Measurements from ENCODE around the gene POGLUT2. TPM values are rescaled to one million over a fixed set of nuclear protein-coding genes. Genes with fewer than 3 reads are reported as not detected.

The POGLUT2 gene
- total and polyA plus RNA-seq, 10 of the 15 experiments (the other 5 are each of a cell fraction or from before 2014, with no cell fraction given), result 2.9 to 11.3 (median 7.6) TPM

DNA sequence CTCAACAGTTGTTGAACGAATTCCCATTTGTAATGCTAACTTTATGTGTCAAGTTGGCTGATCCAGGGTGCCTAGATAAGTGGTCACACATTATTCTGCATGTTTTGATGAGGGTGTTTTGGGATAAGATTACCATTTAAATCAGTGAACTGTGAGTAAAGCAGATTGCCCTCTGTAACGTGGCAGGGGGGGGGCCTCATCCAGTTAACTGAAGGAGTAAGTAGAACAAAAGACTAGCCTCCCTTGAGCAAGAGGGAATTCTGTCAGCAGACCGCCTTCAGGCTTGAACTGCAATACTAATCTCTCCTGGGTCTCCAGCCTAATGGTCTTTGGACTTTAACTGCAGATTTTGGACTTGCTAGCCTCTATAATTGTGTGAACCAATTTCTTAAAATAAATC is 21.0 kb downstream of the POGLUT2 start:
- ChIA-PET SMC1A (ENCODE audit: uncharacterized antibody, unreplicated experiment) (interaction anchor here (0.6 kb wide), 1 partner anchor 20 kb away, joined by 3 read pairs; no protein-coding TSS in a partner anchor), POLR2A (no interaction called here), CTCF (no interaction called here), RAD21 (ENCODE audit: unreplicated experiment) (no interaction called here)
- no peak overlapping the region for H3K27ac ChIP-seq (ENCODE audit: control insufficient read depth, insufficient read depth)
- no peak overlapping the region for H2AFZ ChIP-seq (ENCODE audit: control insufficient read depth, low read depth, low read length)
- FAIRE-seq, result no peak
- intact Hi-C loops (cut with micrococcal nuclease; ENCODE audit: unreplicated experiment) (no loop called here), in situ Hi-C loops (cut with MboI) (no loop called here)
- no peak overlapping the region for H3K4me2 ChIP-seq (ENCODE audit: control insufficient read depth, insufficient read depth)
- peaks cover 2% of the 10 kb centered on the region; the same call in 2 of the 3 replicates for H3K9me3 ChIP-seq (replicated peaks; ENCODE audit: control insufficient read depth, insufficient read depth, low read length)
- WGBS (ENCODE audit: insufficient coverage, insufficient replicate concordance, low lambda C conversion rate, missing lambda C conversion rate), result 71% methylated on average over 3 of the region's 3 CpGs
- peaks cover 4% of the 10 kb centered on the region; the same call in 1 of the 2 replicates for H3K4me1 ChIP-seq (ENCODE audit: control insufficient read depth, insufficient read depth, low read length)
- BruUV-seq (replicated peaks), result no TSS peak
- TF ChIP-seq CHD1 (IDR thresholded peaks at IDR 0.05; ENCODE audit: low read depth, low read length) (no peak), CHD4 (IDR thresholded peaks at IDR 0.05) (no peak), ZNF384 (IDR thresholded peaks at IDR 0.05; ENCODE audit: borderline replicate concordance, low read depth, low read length) (no peak), FOXM1 (IDR thresholded peaks at IDR 0.05; ENCODE audit: low read depth, low read length) (no peak), BCL11A (IDR thresholded peaks at IDR 0.05; ENCODE audit: low read depth, low read length) (no peak), BMI1 (IDR thresholded peaks at IDR 0.05; ENCODE audit: borderline replicate concordance) (no peak), NBN (IDR thresholded peaks at IDR 0.05) (no peak), CHD2 (IDR thresholded peaks at IDR 0.05; ENCODE audit: borderline replicate concordance, low read depth, low read length) (no peak), MTA3 (IDR thresholded peaks at IDR 0.05; ENCODE audit: borderline replicate concordance, low read length) (no peak), NR2F1 (conservative IDR thresholded peaks at IDR 0.05) (no peak), HDAC6 (IDR thresholded peaks at IDR 0.05; ENCODE audit: unreplicated experiment) (no peak)
- TF ChIP-seq, protein P1, sequence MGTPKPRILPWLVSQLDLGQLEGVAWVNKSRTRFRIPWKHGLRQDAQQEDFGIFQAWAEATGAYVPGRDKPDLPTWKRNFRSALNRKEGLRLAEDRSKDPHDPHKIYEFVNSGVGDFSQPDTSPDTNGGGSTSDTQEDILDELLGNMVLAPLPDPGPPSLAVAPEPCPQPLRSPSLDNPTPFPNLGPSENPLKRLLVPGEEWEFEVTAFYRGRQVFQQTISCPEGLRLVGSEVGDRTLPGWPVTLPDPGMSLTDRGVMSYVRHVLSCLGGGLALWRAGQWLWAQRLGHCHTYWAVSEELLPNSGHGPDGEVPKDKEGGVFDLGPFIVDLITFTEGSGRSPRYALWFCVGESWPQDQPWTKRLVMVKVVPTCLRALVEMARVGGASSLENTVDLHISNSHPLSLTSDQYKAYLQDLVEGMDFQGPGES (IDR thresholded peaks at IDR 0.05), result no peak
- TF ChIP-seq, protein P2, sequence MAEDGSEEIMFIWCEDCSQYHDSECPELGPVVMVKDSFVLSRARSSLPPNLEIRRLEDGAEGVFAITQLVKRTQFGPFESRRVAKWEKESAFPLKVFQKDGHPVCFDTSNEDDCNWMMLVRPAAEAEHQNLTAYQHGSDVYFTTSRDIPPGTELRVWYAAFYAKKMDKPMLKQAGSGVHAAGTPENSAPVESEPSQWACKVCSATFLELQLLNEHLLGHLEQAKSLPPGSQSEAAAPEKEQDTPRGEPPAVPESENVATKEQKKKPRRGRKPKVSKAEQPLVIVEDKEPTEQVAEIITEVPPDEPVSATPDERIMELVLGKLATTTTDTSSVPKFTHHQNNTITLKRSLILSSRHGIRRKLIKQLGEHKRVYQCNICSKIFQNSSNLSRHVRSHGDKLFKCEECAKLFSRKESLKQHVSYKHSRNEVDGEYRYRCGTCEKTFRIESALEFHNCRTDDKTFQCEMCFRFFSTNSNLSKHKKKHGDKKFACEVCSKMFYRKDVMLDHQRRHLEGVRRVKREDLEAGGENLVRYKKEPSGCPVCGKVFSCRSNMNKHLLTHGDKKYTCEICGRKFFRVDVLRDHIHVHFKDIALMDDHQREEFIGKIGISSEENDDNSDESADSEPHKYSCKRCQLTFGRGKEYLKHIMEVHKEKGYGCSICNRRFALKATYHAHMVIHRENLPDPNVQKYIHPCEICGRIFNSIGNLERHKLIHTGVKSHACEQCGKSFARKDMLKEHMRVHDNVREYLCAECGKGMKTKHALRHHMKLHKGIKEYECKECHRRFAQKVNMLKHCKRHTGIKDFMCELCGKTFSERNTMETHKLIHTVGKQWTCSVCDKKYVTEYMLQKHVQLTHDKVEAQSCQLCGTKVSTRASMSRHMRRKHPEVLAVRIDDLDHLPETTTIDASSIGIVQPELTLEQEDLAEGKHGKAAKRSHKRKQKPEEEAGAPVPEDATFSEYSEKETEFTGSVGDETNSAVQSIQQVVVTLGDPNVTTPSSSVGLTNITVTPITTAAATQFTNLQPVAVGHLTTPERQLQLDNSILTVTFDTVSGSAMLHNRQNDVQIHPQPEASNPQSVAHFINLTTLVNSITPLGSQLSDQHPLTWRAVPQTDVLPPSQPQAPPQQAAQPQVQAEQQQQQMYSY (CRISPR knock-in tag; IDR thresholded peaks at IDR 0.05), result no peak
- TF ChIP-seq, protein P3, sequence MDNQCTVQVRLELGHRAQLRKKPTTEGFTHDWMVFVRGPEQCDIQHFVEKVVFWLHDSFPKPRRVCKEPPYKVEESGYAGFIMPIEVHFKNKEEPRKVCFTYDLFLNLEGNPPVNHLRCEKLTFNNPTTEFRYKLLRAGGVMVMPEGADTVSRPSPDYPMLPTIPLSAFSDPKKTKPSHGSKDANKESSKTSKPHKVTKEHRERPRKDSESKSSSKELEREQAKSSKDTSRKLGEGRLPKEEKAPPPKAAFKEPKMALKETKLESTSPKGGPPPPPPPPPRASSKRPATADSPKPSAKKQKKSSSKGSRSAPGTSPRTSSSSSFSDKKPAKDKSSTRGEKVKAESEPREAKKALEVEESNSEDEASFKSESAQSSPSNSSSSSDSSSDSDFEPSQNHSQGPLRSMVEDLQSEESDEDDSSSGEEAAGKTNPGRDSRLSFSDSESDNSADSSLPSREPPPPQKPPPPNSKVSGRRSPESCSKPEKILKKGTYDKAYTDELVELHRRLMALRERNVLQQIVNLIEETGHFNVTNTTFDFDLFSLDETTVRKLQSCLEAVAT (IDR thresholded peaks at IDR 0.05), result no peak
- no peak overlapping the region for H3K4me3 ChIP-seq
- no peak for DNase-seq (ENCODE audit: low read depth, low spot score)
- H3K9ac ChIP-seq (ENCODE audit: control insufficient read depth, insufficient read depth, low read length), result no peak overlapping the region
- H3K27me3 ChIP-seq (replicated peaks in 1 of 2; ENCODE audit: control insufficient read depth in 2 of 2, insufficient read depth in 2 of 2, low read length in 1 of 2), result no peaks in the 10 kb centered on the region
- H3K36me3 ChIP-seq (ENCODE audit: control insufficient read depth in 2 of 2, insufficient read depth in 2 of 2, low read length in 1 of 2), result no peaks in the 10 kb centered on the region
- H3K79me2 ChIP-seq (ENCODE audit: control insufficient read depth, insufficient read depth, low read length), result peaks cover 6% of the 10 kb centered on the region
- ATAC-seq, result no peak
- no peaks in the 10 kb centered on the region for H4K20me1 ChIP-seq (ENCODE audit: control insufficient read depth, insufficient read depth)
